ENCODE measurements around the gene BRK1. TPM values are rescaled to one million over a fixed set of nuclear protein-coding genes. Genes with fewer than 3 reads are reported as not detected.

BRK1 gene
- polyA plus RNA-seq, 1 donor: 142 TPM

Other genes starting within 250 kb of the BRK1 start
- 2.7 TPM for gene CIDEC, start 235.4 kb upstream of the BRK1 start, polyA plus RNA-seq (ENCODE audit: insufficient read length)
- gene JAGN1, start 225.1 kb upstream of the BRK1 start, polyA plus RNA-seq (ENCODE audit: insufficient read length): 31.6 TPM
- gene IL17RE, start 212.8 kb upstream of the BRK1 start, polyA plus RNA-seq (ENCODE audit: insufficient read length): 3.1 TPM
- 16.8 TPM for gene IL17RC, start 198.6 kb upstream of the BRK1 start, polyA plus RNA-seq (ENCODE audit: insufficient read length)
- 40.3 TPM for gene CRELD1, start 181.8 kb upstream of the BRK1 start, polyA plus RNA-seq (ENCODE audit: insufficient read length)
- gene PRRT3, start 163.3 kb upstream of the BRK1 start, polyA plus RNA-seq (ENCODE audit: insufficient read length): 2.0 TPM
- 36.2 TPM for gene EMC3, start 128.8 kb upstream of the BRK1 start, polyA plus RNA-seq (ENCODE audit: insufficient read length)
- 6.4 TPM for gene FANCD2, start 89.2 kb upstream of the BRK1 start, polyA plus RNA-seq (ENCODE audit: insufficient read length)
- not detected for gene FANCD2OS, start 7.4 kb upstream of the BRK1 start, polyA plus RNA-seq (ENCODE audit: insufficient read length)
- gene VHL, start 26.1 kb downstream of the BRK1 start, polyA plus RNA-seq (ENCODE audit: insufficient read length): 47.9 TPM
- gene IRAK2, start 49.2 kb downstream of the BRK1 start, polyA plus RNA-seq (ENCODE audit: insufficient read length): 0.86 TPM
- gene TATDN2, start 132.8 kb downstream of the BRK1 start, polyA plus RNA-seq (ENCODE audit: insufficient read length): 18.4 TPM
- gene GHRL, start 177.3 kb downstream of the BRK1 start, polyA plus RNA-seq (ENCODE audit: insufficient read length): 2.1 TPM
- gene SEC13, start 205.4 kb downstream of the BRK1 start, polyA plus RNA-seq (ENCODE audit: insufficient read length): 100 TPM

All from hindlimb muscle (tissue), 1 donor.